ENCODE data around the gene GGT5. TPM values are rescaled to one million over a fixed set of nuclear protein-coding genes. Genes with fewer than 3 reads are reported as not detected.
"Not testable (repeated sequence)": the region's sequence is repeated elsewhere in the genome, so short reads cannot be mapped to it uniquely, and the experiment has no call there.

GGT5 gene
- total RNA-seq, 6 experiments from 2014 or later: 0.17 to 0.61 (median 0.27) TPM

GRCh38 chr22:24224468-24224867, 20.4 kb downstream of the GGT5 start:
- peaks cover 13% of the 10 kb centered on the region for H3K9me3 Mint-ChIP-seq
- TF ChIP-seq, protein P1, sequence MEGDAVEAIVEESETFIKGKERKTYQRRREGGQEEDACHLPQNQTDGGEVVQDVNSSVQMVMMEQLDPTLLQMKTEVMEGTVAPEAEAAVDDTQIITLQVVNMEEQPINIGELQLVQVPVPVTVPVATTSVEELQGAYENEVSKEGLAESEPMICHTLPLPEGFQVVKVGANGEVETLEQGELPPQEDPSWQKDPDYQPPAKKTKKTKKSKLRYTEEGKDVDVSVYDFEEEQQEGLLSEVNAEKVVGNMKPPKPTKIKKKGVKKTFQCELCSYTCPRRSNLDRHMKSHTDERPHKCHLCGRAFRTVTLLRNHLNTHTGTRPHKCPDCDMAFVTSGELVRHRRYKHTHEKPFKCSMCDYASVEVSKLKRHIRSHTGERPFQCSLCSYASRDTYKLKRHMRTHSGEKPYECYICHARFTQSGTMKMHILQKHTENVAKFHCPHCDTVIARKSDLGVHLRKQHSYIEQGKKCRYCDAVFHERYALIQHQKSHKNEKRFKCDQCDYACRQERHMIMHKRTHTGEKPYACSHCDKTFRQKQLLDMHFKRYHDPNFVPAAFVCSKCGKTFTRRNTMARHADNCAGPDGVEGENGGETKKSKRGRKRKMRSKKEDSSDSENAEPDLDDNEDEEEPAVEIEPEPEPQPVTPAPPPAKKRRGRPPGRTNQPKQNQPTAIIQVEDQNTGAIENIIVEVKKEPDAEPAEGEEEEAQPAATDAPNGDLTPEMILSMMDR (IDR thresholded peaks at IDR 0.05): no peak
- peaks cover 5% of the 10 kb centered on the region for H3K27me3 Mint-ChIP-seq (ENCODE audit: insufficient read depth)
- peaks cover 5% of the 10 kb centered on the region; the same call in 1 of the 2 replicates for H3K36me3 Mint-ChIP-seq (ENCODE audit: low read depth)
- H3K4me3 Mint-ChIP-seq: no peak overlapping the region
- H3K27ac Mint-ChIP-seq: no peak overlapping the region
- DNase-seq: no peak
- H3K4me1 Mint-ChIP-seq (ENCODE audit: low read depth): no peaks in the 10 kb centered on the region

DNA sequence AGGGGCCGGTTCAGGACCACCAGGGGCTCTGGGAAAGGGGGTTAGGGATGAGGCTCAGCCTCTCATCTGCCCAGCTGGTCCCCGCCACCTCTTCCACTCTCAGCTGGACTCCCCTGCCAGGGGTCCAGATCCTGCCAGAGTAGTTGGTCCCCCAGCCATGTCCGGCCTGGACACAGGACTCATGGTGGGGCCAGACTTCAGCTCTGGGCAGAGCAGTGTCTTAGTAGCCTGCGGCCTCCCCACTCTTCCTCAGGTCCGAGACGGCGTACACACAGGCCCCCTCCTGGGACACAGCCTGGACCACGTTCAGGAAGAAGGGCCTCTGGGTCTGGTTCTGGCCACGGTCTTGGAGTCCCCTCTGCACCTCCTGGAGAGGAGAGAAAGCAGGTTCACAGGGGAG, 25.1 kb downstream of the GGT5 start:
- DNase-seq: no peak
- Mint-ChIP-seq H3K27ac (no peak overlapping the region), H3K36me3 (ENCODE audit: low read depth) (peaks cover 5% of the 10 kb centered on the region; the same call in 1 of the 2 replicates), H3K4me3 (no peak overlapping the region), H3K4me1 (ENCODE audit: low read depth) (no peaks in the 10 kb centered on the region), H3K9me3 (peaks cover 7% of the 10 kb centered on the region; the same call in 1 of the 2 replicates), H3K27me3 (ENCODE audit: insufficient read depth) (peaks cover 5% of the 10 kb centered on the region; the same call in 1 of the 2 replicates)
- TF ChIP-seq, protein P1 (IDR thresholded peaks at IDR 0.05): no peak

DNA sequence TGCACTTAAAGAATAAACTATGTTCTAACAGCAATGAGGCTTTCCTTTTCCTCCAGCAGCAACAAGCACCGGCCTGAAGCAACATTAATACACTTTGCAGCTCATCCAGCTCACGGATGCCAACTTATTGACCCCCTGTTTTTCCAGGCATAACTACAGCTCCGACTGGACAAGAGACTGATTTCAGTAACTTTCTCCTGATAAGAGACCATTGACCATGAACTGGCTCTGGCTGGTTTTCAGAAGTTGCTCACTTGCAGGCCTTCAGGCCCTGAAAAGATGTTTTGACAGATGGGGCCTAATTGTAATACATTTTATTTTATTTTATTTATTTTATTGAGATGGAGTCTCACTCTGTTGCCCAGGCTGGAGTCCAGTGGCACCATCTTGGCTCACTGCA, 27.5 kb downstream of the GGT5 start:
- H3K9me3 Mint-ChIP-seq: no peaks in the 10 kb centered on the region

DNA sequence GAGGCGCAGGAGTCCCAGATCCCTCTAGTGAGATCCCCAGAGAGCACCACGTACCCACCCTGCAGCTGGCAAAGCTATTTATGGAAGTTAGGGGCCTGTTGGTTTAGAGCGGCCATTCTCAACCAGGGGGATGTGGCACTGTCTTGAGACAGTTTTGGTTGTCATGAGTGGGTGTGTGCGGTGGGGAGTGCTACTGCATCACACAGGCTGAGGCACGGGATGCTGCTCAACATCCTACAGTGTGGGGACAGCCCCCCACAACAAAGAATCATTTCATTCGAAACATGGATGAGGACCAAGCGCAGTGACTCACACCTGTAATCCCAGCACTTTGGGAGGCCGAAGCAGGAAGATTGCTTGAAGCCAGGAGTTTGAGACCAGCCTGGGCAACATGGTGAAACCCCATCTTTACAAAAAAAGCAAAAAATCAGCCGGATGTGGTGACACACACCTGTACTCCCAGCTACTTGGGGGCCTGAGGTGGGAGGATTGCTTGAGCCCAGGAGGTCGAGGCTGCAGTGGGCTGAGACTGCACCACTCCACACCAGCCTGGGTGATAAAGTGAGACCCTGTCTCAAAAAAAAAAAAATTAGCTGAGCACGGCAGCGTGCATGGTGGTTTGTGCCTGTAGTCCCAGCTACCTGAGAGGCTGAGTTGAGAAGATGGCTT, 28.2 kb downstream of the GGT5 start:
- Mint-ChIP-seq H3K36me3 (ENCODE audit: low read depth) (no peaks in the 10 kb centered on the region), H3K4me1 (ENCODE audit: low read depth) (no peaks in the 10 kb centered on the region), H3K9me3 (no peaks in the 10 kb centered on the region), H3K27me3 (ENCODE audit: insufficient read depth) (no peaks in the 10 kb centered on the region; the same call in none of the 2 replicates), H3K4me3 (no peak overlapping the region), H3K27ac (no peak overlapping the region)
- TF ChIP-seq, protein P1 (IDR thresholded peaks at IDR 0.05): no peak
- DNase-seq: no peak

More for the DNA sequence above, 27.5 kb downstream of the GGT5 start:
- H3K4me3 Mint-ChIP-seq: no peak overlapping the region
- H3K27ac Mint-ChIP-seq: no peak overlapping the region
- H3K4me1 Mint-ChIP-seq (ENCODE audit: low read depth): no peaks in the 10 kb centered on the region
- no peaks in the 10 kb centered on the region; the same call in none of the 2 replicates for H3K27me3 Mint-ChIP-seq (ENCODE audit: insufficient read depth)
- TF ChIP-seq, protein P1 (IDR thresholded peaks at IDR 0.05): no peak
- no peak for DNase-seq
- H3K36me3 Mint-ChIP-seq (ENCODE audit: low read depth): no peaks in the 10 kb centered on the region

GRCh38 chr22:24214467-24215285, 30.2 kb downstream of the GGT5 start:
- TF ChIP-seq, protein P1 (IDR thresholded peaks at IDR 0.05): no peak
- Mint-ChIP-seq H3K4me3 (no peak overlapping the region), H3K4me1 (ENCODE audit: low read depth) (peaks cover 4% of the 10 kb centered on the region), H3K27ac (no peak overlapping the region), H3K27me3 (ENCODE audit: insufficient read depth) (no peaks in the 10 kb centered on the region; the same call in 1 of the 2 replicates), H3K36me3 (ENCODE audit: low read depth) (no peaks in the 10 kb centered on the region), H3K9me3 (no peaks in the 10 kb centered on the region)
- DNase-seq: no peak

GRCh38 chr22:24213111-24213510, 31.8 kb downstream of the GGT5 start:
- not testable (repeated sequence) for H3K27me3 Mint-ChIP-seq (ENCODE audit: insufficient read depth); DNase-seq; H3K36me3 Mint-ChIP-seq (ENCODE audit: low read depth); H3K9me3 Mint-ChIP-seq; H3K27ac Mint-ChIP-seq; H3K4me3 Mint-ChIP-seq
- H3K4me1 Mint-ChIP-seq (ENCODE audit: low read depth): peaks cover 15% of the 10 kb centered on the region

DNA sequence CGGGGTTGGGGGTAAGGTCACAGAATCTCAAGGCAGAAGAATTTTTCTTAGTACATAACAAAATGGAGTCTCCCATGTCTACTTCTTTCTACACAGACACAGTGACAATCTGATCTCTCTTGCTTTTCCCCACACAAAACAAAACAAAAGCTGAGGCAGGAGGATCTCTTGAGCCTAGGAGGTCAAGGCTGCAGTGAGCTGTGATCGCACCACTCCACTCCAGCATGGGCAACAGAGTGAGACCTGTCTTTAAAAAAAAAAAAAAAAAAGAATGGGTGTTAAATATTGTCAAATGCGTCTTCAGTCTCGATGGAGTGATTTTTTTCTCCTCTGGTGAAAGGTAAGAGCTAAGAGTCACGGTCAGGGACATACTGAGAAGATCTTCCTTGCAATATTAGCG, 33.2 kb downstream of the GGT5 start:
- not testable (repeated sequence) for H3K27me3 Mint-ChIP-seq (ENCODE audit: insufficient read depth); H3K4me3 Mint-ChIP-seq; H3K9me3 Mint-ChIP-seq

GRCh38 chr22:24210409-24210808, 34.5 kb downstream of the GGT5 start:
- peaks cover 41% of the 10 kb centered on the region for H3K4me1 Mint-ChIP-seq (ENCODE audit: low read depth)
- not testable (repeated sequence) for H3K9me3 Mint-ChIP-seq; DNase-seq; H3K27ac Mint-ChIP-seq; H3K4me3 Mint-ChIP-seq; H3K36me3 Mint-ChIP-seq (ENCODE audit: low read depth); H3K27me3 Mint-ChIP-seq (ENCODE audit: insufficient read depth)

More for the DNA sequence above, 33.2 kb downstream of the GGT5 start:
- H3K4me1 Mint-ChIP-seq (ENCODE audit: low read depth): peaks cover 29% of the 10 kb centered on the region
- not testable (repeated sequence) for H3K36me3 Mint-ChIP-seq (ENCODE audit: low read depth); H3K27ac Mint-ChIP-seq; DNase-seq

All from HFFc6 (cell line).